Peyer's patch (tissue), 4 donors: ENCODE data around the gene WWOX.

Source experiments
- CTCF ChIP-seq, 6 experiments: fragments of 450-650 bp in 4 of 6; fragments of 200-600 bp in 2 of 6; sonication (generic) in 1 of 6; IDR thresholded peaks; one replicate each; pipeline ENCODE4 v1.5.1; 2017 to 2019; ENCODE audit warnings: antibody characterized with exemption in 6 of 6, mild to moderate bottlenecking in 3 of 6, moderate library complexity in 1 of 6
- POLR2A ChIP-seq, 2 donors: fragments of 450-650 bp; IDR thresholded peaks; one replicate each; pipeline ENCODE4 v1.5.1; 2017; ENCODE audit warnings: antibody characterized with exemption in 2 of 2, mild to moderate bottlenecking in 2 of 2, moderate library complexity in 2 of 2

- TF ChIP-seq POLR2A (IDR thresholded peaks at IDR 0.05) (no peak), CTCF (IDR thresholded peaks at IDR 0.05) (no peak)
Observed at GRCh38 chr16:78108451-78108850, 9.0 kb downstream of the WWOX start.
